ENCODE measurements around the gene TLR3. TPM values are rescaled to one million over a fixed set of nuclear protein-coding genes. Genes with fewer than 3 reads are reported as not detected.
A peak's percentile ranks its signal among the peaks of the same experiment; 100 is the strongest.
"Not testable (repeated sequence)": the region's sequence is repeated elsewhere in the genome, so short reads cannot be mapped to it uniquely, and the experiment has no call there.

The TLR3 gene
- 28.6 TPM for total RNA-seq

- DNase-seq (ENCODE audit: low spot score), result no peak
Measured at GRCh38 chr4:186068581-186069348, at the start of gene TLR3. Gene TLR3 (plus strand): TSS chr4:186069156. CDS start chr4:186076620, 7,464 bp downstream.

DNA sequence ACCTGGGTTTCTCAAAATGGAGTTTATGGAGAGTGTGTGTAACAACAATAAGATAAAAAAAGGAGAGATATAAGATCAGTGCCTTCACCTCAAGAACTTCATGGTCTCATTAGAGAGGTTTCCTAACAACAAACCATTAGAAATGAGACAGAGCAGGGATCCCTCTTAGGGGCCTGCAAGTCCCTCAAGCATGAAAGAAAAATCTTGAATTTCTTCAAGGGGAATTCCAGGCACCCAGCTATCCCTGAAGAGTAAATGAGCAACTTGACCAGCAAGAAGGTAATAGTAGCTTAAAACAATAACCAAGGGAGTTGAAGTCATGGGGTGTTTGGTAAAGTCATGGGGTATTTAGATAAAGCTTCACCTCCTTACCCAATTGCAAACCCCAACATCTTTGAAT, 49.7 kb upstream of the TLR3 start:
- no peak for DNase-seq (ENCODE audit: low spot score)

DNA sequence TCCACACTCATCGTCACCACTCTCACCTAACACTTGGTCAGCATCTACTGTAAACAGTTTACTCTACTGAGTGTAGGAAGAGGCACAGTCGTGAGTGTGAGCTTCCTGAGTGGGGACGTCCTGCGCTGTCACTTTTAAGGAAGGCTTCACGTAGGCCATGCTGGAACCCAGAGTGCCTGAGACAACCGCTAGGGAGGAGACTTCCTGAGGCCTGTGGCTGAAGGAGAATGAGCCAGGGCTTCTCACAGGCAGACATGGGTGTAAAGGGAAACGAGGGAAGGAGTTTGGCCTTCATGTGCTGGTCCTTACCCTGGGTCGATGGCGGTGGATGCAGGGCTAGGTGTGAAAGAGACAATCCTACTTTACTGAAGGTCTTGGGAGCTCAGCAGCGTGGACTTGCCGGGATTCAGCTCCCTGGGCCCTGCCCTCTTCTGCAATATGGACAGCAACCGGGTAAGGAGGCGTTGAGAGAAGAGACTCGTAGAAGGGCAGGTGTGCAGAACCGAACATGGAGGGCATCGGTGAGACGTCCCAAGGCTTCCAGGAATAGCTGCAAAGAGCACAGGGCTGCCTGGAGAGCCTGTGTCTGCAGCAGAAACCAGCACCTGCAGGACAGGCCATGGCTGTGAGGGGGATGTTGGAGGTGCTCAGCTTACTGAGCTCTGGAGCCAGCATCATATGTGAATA, 48.7 kb upstream of the TLR3 start:
- no peak for DNase-seq (ENCODE audit: low spot score)

- DNase-seq (ENCODE audit: low spot score), result no peak
Measured at GRCh38 chr4:186020793-186021407, 48.1 kb upstream of the TLR3 start.

DNA sequence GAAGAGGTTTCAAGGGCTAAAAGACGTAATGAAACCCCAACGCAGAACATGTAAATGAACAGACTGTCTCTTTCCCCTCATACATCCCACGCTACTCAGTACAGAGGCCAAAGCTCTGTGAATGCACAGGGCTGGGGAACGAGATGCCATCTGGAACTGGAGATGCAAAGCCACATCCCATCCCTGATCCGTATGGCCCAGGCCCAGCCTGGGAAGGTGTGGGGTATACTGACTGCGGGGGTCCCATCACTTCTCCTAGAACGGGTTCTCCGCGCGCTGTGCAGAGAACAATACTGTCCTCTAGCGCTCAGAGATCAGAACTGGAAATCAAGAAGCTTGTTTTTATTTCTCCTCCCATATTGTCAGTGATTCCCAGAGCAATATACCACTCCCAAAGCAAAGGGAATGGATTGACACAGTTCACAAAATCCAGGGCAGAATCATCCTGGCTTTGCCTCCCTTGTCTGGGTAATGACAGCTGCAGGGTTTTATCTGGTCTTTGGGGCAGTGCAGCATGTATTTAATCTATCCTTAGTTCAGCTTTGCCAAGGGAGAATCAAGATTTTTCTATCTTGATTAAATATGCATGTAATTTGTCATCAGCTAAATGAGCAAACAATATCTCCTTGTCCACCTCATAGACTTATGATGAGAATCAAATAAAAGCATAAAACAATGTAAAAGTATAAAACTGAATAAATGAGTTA, 47.3 kb upstream of the TLR3 start:
- DNase-seq (ENCODE audit: low spot score), result no peak

GRCh38 chr4:186023975-186024374, 45.0 kb upstream of the TLR3 start:
- DNase-seq (ENCODE audit: low spot score), result no peak

- no peak for DNase-seq (ENCODE audit: low spot score)
Measured at GRCh38 chr4:186024637-186025407, 44.1 kb upstream of the TLR3 start.

DNA sequence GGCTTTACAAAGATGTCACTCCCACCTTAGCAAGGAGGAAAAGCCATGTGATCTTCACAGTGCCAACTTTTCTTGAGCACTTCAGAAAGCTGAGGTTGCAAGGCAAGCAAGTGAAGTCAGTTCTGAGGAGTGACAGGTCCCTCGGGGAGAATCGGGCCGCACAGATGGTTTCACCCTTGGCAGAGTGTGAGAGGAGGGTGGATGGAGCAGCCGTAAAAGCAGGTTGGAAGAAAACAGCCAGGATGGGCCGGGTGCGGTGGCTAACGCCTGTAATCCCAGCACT, 43.6 kb upstream of the TLR3 start:
- no peak for DNase-seq (ENCODE audit: low spot score)

- no peak for DNase-seq (ENCODE audit: low spot score)
Measured at GRCh38 chr4:186027405-186027804, 41.6 kb upstream of the TLR3 start.

- peak; percentile 80 for DNase-seq (ENCODE audit: low spot score)
Measured at GRCh38 chr4:186029571-186030398, 39.2 kb upstream of the TLR3 start.

- DNase-seq (ENCODE audit: low spot score), result no peak
Measured at GRCh38 chr4:186030399-186030775, 38.6 kb upstream of the TLR3 start.

- DNase-seq (ENCODE audit: low spot score), result no peak
Measured at GRCh38 chr4:186030795-186031194, 38.2 kb upstream of the TLR3 start.

DNA sequence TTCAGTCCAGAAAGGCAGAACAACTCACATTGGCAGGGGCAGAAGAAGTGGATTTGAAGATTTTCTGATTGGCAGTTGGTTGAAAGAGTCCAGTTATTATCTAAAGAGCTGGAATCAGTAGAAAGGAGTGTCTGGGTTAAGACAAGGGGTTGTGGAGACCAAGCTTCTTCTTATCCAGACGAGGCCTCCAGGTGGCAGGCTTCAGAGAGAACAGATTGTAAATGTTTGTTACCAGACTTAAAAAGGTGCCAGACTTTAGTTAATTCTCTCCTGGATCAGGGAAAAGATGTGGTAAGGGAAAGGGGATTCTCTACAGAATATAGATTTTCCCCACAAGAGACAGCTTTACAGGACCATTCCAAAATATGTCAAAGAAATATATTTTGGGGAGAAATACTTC, 36.7 kb upstream of the TLR3 start:
- DNase-seq (ENCODE audit: low spot score), result no peak

DNA sequence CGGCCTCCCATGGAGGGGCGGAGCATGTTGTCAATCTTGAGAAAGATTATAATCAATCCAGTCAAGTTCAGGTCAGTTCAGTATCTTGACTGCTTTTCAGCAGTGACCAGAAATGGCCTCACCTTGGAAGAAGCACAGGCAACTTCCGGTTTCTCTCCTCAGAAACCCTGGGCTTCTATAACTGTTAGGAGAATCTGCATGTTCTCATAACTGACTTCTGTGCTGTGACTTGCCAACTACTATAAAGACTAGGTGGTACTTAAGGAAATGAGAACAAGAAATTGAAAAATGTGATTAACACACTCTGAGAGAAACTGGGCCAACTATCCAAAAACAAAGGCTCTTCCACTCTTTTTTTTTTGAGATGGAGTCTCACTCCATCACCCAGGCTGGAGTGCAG, 35.9 kb upstream of the TLR3 start:
- DNase-seq (ENCODE audit: low spot score), result no peak

DNA sequence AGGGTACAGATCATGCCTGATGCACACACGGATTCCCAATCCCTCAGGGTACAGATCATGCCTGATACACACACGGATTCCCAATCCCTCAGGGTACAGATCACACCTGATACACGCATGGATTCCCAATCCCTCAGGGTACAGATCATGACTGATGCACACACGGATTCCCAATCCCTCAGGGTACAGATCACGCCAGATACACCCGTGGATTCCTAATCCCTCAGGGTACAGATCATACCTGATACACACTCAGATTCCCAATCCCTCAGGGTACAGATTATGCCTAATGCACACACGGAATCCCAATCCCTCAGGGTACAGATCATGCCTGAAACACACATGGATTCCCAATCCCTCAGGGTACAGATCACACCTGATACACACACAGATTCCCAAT, 34.3 kb upstream of the TLR3 start:
- DNase-seq (ENCODE audit: low spot score), result not testable (repeated sequence)

DNA sequence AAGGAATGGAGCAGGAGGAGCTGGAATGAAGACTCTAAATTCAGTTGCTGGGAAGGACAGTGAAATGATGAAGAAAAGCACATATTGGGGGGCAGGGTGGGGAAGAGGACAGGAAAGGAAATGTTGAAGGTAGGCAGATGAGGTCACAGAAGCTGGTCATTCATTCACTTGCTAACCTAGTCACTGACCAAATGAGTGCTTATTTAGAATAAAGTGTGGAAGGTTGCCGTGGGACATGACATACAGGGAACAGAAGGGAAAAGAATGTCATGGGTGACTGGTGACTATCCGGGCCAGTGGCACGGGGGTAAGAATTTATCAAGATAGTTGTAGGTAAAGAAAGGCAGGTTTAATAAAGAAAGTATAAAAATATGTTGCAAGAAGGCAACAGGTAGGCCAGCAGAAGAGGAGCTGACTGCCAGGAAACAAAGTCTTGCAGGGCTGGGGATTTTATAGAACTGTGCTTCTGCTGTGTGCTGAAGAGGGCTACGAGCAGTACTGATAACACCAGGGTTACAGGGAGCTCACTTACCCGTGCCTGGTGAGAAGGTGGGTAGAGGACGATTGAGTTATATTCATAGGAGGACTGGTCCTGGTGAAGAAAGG, 31.9 kb upstream of the TLR3 start:
- no peak for DNase-seq (ENCODE audit: low spot score)

DNA sequence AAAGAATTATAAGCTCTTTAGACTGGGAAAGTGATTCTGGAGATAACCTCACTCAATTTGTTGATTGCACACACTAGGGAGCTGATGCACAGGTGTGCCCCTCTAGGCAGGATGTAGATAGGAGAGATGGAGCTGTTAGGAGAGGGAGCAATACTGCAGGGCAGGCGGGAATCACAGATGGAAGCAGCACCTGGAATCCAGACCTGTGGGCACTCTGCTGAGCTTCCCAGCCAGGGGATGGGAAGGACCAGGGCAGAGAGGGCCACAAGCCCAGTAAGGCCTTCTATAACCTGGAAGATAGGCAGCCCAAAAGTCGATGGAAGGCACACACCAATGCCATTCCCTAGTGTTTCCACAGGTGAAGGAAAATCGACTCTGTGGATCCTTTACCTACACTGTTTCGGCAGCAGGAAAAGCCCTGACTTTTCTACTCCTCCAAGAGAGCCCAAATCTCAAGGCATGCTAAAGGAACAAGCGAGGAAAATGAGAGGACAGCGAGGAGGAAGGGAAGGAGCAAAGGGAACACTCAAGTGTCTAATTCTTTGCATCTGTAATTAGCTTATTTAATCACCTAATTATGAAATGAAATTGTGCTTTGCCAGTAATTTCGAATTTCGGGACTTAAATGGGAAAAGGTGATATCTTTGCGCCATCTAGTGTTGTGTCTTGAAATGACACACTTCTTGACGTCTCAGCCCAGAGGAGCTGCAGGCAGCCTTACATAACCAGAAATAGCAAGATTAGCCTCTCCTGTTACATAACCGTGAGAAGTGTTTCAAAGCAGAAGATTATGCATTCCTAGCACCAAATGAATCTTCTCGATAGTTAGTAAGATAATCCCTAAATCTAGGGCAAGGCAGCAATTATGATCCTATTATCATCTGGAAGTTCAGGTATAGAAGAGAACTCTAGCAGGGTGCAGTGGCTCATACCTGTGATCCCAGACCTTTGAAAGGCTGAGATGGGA, 31.0 kb upstream of the TLR3 start:
- DNase-seq (ENCODE audit: low spot score), result peak; percentile 63

DNA sequence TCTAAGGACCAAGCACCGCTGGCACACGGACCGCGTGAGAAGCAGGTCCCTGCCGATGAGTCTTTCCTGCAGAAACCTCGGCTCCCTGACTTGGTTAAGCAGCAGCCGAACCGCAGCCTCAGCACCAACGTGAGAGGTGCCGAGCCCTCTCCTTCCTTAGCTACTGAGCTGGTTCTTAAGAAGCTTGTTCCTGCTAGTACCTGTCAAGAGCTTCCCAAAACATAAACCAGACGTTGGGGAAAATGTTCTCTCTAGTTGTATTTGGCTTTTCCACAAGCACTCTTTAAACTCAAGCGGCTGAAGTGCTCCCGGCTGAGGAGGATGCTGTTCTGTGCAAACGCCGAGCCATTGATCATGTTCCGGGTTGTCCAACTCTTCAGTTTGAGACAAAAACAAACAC, 29.3 kb upstream of the TLR3 start:
- no peak for DNase-seq (ENCODE audit: low spot score)

- no peak for DNase-seq (ENCODE audit: low spot score)
Measured at GRCh38 chr4:186040316-186040715, 28.6 kb upstream of the TLR3 start.
